HL-60 (cell line): ENCODE data around the gene WWOX.

Experiments
- POLR2AphosphoS5 ChIP-seq: IDR thresholded peaks from 2 replicates; pipeline ENCODE4 v1.6.1; 2012; ENCODE audit warnings: low read depth
- TF ChIP-seq, protein P1 (sequence below): IDR thresholded peaks from one replicate; pipeline ENCODE4 v1.5.1; 2011; ENCODE audit warnings: low read length, control low read depth, inconsistent platforms; ENCODE audit not compliant: insufficient read depth
- TF ChIP-seq, protein P2 (sequence below): IDR thresholded peaks from 2 replicates; pipeline ENCODE4 v1.6.1; 2012; ENCODE audit warnings: low read depth; ENCODE audit not compliant: insufficient replicate concordance

DNA sequence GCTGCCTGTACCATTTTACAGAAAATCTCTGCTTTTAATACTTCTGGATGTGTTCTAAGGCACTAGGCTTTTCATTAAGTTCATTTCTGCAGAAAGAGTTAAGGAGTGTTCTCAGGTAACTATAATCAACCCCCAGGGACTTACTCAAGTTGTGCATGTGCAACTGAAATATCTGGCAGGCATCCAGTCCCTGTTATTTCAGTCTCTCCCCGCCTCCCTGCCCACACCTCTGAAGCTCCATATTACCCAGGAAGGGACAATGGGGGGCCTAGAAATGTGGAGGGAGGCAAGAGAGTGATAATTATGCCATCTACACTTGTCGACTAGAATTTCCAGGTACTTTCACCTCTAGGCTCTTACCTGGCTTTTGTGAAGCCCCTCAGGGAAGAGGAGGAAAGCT lies 1068.9 kb downstream of the WWOX start:
- TF ChIP-seq, protein P1, sequence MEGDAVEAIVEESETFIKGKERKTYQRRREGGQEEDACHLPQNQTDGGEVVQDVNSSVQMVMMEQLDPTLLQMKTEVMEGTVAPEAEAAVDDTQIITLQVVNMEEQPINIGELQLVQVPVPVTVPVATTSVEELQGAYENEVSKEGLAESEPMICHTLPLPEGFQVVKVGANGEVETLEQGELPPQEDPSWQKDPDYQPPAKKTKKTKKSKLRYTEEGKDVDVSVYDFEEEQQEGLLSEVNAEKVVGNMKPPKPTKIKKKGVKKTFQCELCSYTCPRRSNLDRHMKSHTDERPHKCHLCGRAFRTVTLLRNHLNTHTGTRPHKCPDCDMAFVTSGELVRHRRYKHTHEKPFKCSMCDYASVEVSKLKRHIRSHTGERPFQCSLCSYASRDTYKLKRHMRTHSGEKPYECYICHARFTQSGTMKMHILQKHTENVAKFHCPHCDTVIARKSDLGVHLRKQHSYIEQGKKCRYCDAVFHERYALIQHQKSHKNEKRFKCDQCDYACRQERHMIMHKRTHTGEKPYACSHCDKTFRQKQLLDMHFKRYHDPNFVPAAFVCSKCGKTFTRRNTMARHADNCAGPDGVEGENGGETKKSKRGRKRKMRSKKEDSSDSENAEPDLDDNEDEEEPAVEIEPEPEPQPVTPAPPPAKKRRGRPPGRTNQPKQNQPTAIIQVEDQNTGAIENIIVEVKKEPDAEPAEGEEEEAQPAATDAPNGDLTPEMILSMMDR = no peak
- no peak for TF ChIP-seq POLR2AphosphoS5
- TF ChIP-seq, protein P2, sequence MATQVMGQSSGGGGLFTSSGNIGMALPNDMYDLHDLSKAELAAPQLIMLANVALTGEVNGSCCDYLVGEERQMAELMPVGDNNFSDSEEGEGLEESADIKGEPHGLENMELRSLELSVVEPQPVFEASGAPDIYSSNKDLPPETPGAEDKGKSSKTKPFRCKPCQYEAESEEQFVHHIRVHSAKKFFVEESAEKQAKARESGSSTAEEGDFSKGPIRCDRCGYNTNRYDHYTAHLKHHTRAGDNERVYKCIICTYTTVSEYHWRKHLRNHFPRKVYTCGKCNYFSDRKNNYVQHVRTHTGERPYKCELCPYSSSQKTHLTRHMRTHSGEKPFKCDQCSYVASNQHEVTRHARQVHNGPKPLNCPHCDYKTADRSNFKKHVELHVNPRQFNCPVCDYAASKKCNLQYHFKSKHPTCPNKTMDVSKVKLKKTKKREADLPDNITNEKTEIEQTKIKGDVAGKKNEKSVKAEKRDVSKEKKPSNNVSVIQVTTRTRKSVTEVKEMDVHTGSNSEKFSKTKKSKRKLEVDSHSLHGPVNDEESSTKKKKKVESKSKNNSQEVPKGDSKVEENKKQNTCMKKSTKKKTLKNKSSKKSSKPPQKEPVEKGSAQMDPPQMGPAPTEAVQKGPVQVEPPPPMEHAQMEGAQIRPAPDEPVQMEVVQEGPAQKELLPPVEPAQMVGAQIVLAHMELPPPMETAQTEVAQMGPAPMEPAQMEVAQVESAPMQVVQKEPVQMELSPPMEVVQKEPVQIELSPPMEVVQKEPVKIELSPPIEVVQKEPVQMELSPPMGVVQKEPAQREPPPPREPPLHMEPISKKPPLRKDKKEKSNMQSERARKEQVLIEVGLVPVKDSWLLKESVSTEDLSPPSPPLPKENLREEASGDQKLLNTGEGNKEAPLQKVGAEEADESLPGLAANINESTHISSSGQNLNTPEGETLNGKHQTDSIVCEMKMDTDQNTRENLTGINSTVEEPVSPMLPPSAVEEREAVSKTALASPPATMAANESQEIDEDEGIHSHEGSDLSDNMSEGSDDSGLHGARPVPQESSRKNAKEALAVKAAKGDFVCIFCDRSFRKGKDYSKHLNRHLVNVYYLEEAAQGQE = no peak
